Brain microvascular endothelial cell (primary cell): Measurements from ENCODE around the gene IFT25.

Experiments used
- DNase-seq: peaks from one replicate; pipeline ENCODE4 v3.0.0-alpha.2; 2020
- H3K27ac ChIP-seq: fragments of 250-450 bp; sonication (Bioruptor Pico); 2 replicates; pipeline ENCODE4 v1.5.1; 2020; ENCODE audit warnings: mild to moderate bottlenecking, moderate library complexity
- H3K27me3 ChIP-seq: fragments of 250-450 bp; sonication (Bioruptor Pico); replicated peaks from 2 replicates; pipeline ENCODE4 v1.5.1; 2020; ENCODE audit warnings: mild to moderate bottlenecking
- H3K36me3 ChIP-seq: fragments of 250-450 bp; sonication (Bioruptor Pico); replicated peaks from 2 replicates; pipeline ENCODE4 v1.5.1; 2020; ENCODE audit warnings: mild to moderate bottlenecking
- H3K4me3 ChIP-seq: 2 replicates; pipeline ENCODE4 v1.5.1; 2011; ENCODE audit warnings: low read depth, mild to moderate bottlenecking, control low read depth, low read length, moderate library complexity
- CTCF ChIP-seq: IDR thresholded peaks from 2 replicates; pipeline ENCODE4 v1.5.1; 2011; ENCODE audit warnings: low read depth, mild to moderate bottlenecking, moderate library complexity, low read length, control low read depth, inconsistent platforms; ENCODE audit errors: missing control alignments
- in situ Hi-C: cut with HindIII; loops from 2 replicates; pipeline ENCODE4 v1.10.0; 2017; ENCODE audit warnings: low sequenced_read_pairs, low pct_ligation_motif_present

Gene IFT25

GRCh38 chr1:53913352-53914033 lies 32.0 kb downstream of the IFT25 start:
- Histone ChIP-seq H3K4me3 (no peak overlapping the region), H3K27me3 (no peaks in the 10 kb centered on the region), H3K36me3 (no peaks in the 10 kb centered on the region), H3K27ac (no peak overlapping the region)
- no peak for DNase-seq
- no peak for TF ChIP-seq CTCF
- in situ Hi-C loops: no loop called here

GRCh38 chr1:53911442-53911841 lies 34.1 kb downstream of the IFT25 start:
- no peak for DNase-seq
- in situ Hi-C loops: no loop called here
- H3K27me3 ChIP-seq: no peaks in the 10 kb centered on the region
- no peak overlapping the region for H3K4me3 ChIP-seq
- H3K36me3 ChIP-seq: no peaks in the 10 kb centered on the region
- no peak for TF ChIP-seq CTCF
- no peak overlapping the region for H3K27ac ChIP-seq

GRCh38 chr1:53909946-53910345 lies 35.6 kb downstream of the IFT25 start:
- no peak for DNase-seq
- in situ Hi-C loops: no loop called here
- TF ChIP-seq CTCF: no peak
- Histone ChIP-seq H3K27ac (no peak overlapping the region), H3K4me3 (no peak overlapping the region), H3K36me3 (no peaks in the 10 kb centered on the region), H3K27me3 (no peaks in the 10 kb centered on the region)

GRCh38 chr1:53906121-53906520 lies 39.4 kb downstream of the IFT25 start:
- no peak overlapping the region for H3K4me3 ChIP-seq
- no peak for DNase-seq
- no peaks in the 10 kb centered on the region for H3K27me3 ChIP-seq
- no peaks in the 10 kb centered on the region for H3K36me3 ChIP-seq
- no peak overlapping the region for H3K27ac ChIP-seq
- in situ Hi-C loops: no loop called here
- no peak for TF ChIP-seq CTCF

GRCh38 chr1:53905509-53905908 lies 40.0 kb downstream of the IFT25 start:
- TF ChIP-seq CTCF: no peak
- H3K27me3 ChIP-seq: no peaks in the 10 kb centered on the region
- H3K27ac ChIP-seq: no peak overlapping the region
- in situ Hi-C loops: no loop called here
- no peak overlapping the region for H3K4me3 ChIP-seq
- H3K36me3 ChIP-seq: no peaks in the 10 kb centered on the region
- no peak for DNase-seq
